Stromal cell of bone marrow (primary cell): ENCODE data around the gene BEST4.
"Not testable (repeated sequence)": the region's sequence is repeated elsewhere in the genome, so short reads cannot be mapped to it uniquely, and the experiment has no call there.

Experiments used
- DNase-seq: peaks from one replicate; pipeline ENCODE4 v3.0.0-alpha.2; 2012; ENCODE audit warnings: low read depth

Gene BEST4

DNA sequence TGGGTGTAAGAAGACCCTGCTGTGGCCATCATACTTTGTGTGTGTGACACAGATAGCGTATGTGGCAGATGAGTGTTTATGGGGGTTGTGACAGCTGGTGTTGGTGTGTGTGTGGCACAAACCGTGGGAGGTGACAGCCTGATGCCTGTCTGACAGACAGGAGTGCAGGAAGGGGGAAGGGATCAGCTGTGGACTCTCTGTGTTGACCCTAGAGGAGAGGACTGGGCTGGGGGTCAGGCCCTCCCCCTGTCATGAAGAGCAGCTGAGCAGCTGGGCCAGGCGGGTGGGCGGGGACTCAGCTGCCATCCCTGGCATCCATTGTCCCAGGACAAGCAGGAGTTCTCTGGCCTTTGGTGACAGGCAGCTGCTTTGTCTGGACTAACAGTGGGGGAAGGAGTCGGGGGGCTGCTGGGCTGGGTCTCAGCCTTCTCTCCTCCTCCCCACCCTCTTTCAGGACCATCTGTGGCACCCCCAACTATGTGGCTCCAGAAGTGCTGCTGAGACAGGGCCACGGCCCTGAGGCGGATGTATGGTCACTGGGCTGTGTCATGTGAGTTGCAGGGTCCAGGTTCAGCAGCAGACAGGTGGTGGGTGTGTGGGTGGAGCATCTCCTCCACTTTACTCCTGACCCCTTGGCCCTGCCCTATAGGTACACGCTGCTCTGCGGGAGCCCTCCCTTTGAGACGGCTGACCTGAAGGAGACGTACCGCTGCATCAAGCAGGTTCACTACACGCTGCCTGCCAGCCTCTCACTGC, 14.5 kb upstream of the BEST4 start:
- no peak for DNase-seq

DNA sequence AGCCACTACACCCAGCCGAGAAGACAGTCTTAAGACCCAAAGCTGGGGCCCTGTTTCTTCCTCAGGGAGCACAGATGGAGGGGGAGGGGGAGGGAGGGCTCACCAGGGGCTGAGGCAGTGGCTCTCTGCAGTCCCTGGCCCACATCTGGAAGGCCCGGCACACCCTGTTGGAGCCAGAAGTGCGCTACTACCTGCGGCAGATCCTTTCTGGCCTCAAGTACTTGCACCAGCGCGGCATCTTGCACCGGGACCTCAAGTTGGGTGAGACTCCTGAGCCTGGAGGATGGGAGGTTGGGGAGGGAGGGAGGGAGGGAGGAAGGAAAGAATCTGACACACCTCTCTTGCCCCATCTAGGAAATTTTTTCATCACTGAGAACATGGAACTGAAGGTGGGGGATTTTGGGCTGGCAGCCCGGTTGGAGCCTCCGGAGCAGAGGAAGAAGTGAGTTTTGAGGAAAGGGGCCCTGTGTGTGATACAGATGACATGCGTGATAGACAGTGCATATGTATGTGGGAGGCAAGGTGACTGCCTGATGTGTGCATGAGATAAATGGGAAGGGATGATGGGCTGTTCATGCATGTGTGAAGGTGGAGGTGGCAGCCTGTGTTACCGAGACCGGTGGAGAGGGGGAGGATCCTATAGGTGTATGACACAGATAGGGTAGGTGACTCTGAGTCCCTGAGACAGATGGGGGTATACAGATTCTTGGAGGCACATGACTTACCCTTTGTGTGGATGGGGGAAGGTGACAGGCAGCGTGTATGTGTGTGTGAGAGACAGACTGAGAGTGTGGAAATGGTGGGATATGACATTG, 13.7 kb upstream of the BEST4 start:
- no peak for DNase-seq

- DNase-seq = peak; percentile 95
Observed at GRCh38 chr1:44799770-44800584, 12.0 kb upstream of the BEST4 start, which contains the start of gene PLK3. TSS of gene PLK3 (plus strand) at chr1:44800377. CDS start at chr1:44800464, 87 bp downstream.

- DNase-seq = no peak
Observed at GRCh38 chr1:44798481-44799365, 10.8 kb upstream of the BEST4 start.

DNA sequence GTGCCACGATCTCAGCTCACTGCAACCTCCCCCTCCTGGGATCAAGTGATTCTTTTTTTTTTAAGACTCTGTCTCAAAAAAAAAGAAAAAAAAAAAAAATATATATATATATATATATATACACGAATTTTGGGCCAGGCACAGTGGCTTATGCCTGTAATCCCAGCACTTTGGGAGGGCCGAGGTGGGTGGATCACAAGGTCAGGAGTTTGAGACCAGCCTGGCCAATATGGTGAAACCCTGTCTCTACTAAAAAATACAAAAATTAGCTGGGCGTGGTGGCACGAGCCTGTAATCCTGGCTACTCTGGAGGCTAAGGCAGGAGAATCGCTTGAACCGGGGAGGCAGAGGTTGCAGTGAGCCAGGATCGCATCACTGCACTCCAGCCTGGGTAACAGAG, 9.9 kb upstream of the BEST4 start:
- DNase-seq = not testable (repeated sequence)

DNA sequence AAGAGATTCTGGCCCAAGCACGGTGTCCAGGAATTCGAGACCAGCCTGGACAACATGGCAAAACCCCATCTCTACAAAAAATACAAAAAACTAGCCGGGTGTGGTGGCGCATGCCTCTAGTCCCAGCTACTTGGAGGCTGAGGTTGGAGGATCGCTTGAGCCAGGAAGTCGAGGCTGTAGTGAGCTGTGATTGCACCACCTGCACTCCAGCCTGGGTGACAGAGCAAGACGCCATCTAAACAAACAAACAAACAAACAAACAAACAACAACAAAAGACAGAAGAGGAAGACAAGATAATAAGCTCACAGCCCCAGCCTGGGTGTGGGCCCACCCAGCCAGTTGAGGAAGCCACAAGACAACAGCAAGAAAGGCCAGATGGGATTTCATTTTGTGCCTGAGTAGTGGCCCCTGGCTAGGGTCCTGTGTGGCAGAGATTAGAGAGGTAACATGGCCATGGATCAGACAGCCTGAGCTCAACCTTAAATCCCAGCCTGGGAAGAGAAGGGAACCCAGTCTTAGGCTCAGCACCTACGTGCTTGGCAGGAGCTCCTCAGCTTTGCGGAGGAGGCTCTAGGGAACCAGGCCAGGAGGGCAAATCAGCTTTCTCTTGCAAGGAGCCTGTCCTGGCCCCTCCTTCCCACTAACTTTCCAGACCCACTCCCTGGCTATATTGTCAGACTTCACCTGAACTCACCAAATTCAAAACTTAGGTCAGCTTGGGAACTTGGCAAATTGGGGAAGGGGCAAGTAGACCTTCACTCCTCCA, 4.9 kb upstream of the BEST4 start:
- no peak for DNase-seq

- DNase-seq = no peak
Observed at GRCh38 chr1:44790968-44791801, 3.2 kb upstream of the BEST4 start.

DNA sequence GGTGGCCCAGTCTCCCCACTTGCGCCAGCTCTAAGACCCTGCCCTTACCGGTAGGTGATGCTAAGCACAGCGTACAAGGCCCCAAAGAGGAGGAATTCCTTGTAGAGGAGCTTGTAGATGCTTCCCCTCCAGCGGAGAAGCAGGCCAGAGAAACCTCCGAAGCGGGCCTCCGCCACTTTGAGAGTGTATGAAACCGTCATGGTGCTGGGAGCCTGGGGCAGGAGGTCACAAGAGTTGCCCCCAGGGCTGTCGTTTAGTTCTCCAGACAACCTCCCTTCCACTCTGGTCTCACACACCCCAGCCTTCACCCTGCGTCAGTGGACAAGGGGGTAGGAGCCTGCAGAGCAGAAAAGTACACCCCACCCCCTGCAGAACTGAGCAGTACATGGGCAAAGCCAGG, 464 bp downstream of the BEST4 start:
- DNase-seq = no peak

DNA sequence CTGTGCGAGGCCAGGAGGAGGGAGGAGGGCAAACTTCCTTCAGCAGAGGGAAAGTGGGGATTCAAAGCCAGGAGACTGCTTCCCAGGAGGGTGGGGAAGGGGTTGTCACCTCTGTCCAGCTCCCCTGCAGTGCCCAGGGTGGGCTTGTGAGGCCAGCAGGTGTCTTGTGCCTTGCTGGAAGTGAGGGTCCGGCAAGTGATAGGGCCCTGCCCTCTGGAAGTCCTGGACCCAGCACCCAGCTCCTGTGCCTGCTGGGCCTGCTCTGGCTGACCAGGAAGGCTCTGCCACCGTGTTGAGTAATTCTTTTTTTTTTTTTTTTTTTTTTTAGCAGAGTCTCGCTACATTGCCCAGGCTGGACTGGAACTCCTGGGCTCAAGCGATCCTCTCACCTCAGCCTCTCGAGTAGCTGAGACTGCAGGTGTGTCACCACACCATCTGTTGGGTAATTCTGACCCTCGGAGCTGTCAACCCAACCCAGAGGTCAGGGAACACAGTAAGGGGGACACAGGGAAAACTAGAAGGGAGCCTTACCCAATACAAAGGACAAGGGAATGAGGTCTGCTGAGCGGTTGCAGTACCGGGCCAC, 1.0 kb downstream of the BEST4 start:
- no peak for DNase-seq

DNA sequence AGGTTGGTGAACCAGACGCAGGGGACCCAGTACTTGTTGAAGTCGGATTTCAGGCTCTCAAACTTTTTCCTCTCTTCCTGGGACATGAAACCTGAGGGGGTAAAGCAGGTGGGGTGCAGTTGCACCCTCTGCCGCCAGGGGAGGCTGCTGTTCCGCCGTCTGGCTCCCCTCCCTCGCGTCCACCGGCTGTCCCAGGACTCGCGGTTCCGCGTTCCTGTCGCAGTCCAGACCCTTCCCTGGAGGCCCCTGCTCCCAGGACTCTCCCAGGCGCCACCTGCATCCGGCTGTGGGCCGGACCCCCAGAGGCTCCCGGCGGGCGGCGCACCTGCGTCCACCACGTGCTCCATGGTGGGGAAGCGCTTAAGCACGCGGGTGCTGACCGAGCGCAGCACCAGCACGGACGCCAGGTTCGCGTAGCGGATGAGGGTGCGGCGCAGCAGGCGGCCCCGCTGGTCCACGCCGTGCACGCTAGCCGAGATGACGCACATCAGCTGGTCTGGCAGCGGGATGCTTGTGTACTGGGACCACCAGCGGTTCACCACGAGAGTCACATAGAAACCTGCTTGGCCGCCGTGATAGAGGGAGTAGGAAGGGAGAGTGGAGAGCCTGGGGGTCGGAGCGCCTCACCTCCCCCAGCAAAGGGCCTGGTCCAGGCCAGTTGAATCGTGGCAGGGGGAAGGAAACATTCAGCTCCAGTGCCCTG, 1.7 kb downstream of the BEST4 start:
- no peak for DNase-seq

- DNase-seq = no peak
Observed at GRCh38 chr1:44785501-44786137, 2.4 kb downstream of the BEST4 start.

DNA sequence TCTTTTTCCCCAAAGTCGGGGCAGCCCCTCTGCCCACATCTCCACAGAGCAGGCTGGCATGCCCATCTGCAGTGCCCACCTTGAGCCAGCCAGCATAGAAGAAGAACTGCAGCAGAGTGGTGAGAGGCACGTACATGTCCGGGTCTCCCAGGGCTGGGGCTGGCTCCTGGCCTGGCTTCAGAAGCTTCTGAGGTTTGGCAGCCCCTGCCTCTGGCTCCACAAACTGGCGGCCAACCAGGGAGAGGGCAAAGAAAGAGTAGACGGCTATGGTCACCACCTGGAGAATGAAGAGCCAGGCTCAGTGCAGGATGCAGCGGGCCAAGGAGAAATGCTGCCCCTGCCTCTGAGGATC, 3.0 kb downstream of the BEST4 start:
- no peak for DNase-seq

- DNase-seq = no peak
Observed at GRCh38 chr1:44784094-44785028, 3.6 kb downstream of the BEST4 start.

DNA sequence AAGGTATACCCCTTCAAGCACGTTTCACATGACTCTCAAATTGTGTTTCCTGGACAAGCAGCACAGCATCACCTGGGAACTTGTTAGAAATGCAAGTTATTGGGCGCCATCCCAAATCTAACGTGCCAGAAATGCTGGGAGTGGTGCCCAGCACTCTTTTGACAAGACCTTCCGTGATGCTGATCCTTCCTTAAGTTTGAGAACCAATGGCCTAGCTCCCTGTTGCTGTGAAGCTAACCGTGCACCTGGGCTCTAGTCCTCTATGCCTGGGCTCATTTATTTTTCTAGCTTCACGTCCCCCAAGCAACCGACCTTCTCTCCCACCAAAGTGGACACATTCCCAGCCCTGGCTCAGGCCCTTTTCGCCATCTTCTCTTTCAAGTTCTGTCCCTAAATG, 4.3 kb downstream of the BEST4 start:
- DNase-seq = no peak

- DNase-seq = no peak
Observed at GRCh38 chr1:44780583-44781121, 7.3 kb downstream of the BEST4 start.

DNA sequence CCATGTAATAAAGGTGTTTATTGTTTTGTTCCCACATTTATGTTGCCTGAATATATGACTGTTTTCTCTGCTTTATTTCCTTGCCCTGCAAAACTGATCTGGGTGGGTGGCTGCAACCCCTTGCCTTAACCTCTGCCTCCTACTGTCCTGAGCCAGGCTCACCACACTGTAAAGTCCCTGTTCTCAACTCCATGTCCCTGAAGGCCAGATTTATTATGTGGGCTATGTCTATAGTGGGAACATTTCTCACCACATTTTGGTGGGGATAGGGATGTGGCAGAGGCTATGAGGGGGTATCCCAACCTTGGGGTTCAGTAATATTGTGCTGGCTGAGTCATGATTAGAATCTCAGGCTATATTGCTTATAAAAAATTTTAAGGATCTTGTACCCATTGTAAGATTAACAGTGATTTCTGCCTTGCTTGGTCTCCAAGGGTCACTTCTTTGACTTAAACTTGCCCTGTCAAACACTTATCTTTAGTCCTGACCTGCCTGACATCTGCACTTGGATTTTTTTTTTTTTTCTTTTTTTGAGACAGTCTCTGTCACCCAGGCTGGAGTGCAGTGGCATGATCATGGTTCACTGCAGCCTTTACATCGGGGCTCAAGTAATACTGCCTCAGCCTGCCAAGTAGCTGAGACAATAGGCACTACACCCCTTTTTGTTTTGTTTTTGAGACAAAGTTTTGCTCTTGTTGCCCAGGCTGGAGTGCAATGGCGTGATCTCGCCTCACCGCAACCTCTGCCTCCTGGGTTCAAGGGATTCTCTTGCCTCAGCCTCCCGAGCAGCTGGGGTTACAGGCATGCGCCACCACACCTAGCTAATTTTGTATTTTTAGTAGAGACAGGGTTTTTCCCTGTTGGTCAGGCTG, 9.0 kb downstream of the BEST4 start:
- DNase-seq = no peak
